ENCODE data around the gene PXDC1.

Gene PXDC1

GRCh38 chr6:3751077-3751729, at the start of gene PXDC1:
PXDC1 (minus strand) TSS chr6:3751713; CDS start chr6:3751531, 182 bp downstream.
- no peak for DNase-seq (ENCODE audit: low spot score)

GRCh38 chr6:3800850-3801591, 49.5 kb upstream of the PXDC1 start:
- DNase-seq (ENCODE audit: low spot score) = no peak

GRCh38 chr6:3799719-3800118, 48.2 kb upstream of the PXDC1 start:
- no peak for DNase-seq (ENCODE audit: low spot score)

- peak; percentile 21 for DNase-seq (ENCODE audit: low spot score)
These were observed 46.8 kb upstream of the PXDC1 start for GRCh38 chr6:3798055-3798919.

GRCh38 chr6:3797231-3798054, 45.9 kb upstream of the PXDC1 start:
- peak; percentile 75 for DNase-seq (ENCODE audit: low spot score)

- no peak for DNase-seq (ENCODE audit: low spot score)
These were observed 45.2 kb upstream of the PXDC1 start for GRCh38 chr6:3796719-3797041.

GRCh38 chr6:3795836-3796718, 44.6 kb upstream of the PXDC1 start:
- DNase-seq (ENCODE audit: low spot score) = no peak

- DNase-seq (ENCODE audit: low spot score) = no peak
These were observed 42.6 kb upstream of the PXDC1 start for GRCh38 chr6:3794092-3794491.

- no peak for DNase-seq (ENCODE audit: low spot score)
These were observed 42.0 kb upstream of the PXDC1 start for GRCh38 chr6:3793545-3793944.

- DNase-seq (ENCODE audit: low spot score) = no peak
These were observed 40.2 kb upstream of the PXDC1 start for GRCh38 chr6:3791526-3792203.

- DNase-seq (ENCODE audit: low spot score) = no peak
These were observed 38.5 kb upstream of the PXDC1 start for GRCh38 chr6:3789896-3790558.

GRCh38 chr6:3789018-3789895, 37.7 kb upstream of the PXDC1 start:
- no peak for DNase-seq (ENCODE audit: low spot score)

- DNase-seq (ENCODE audit: low spot score) = no peak
These were observed 37.0 kb upstream of the PXDC1 start for GRCh38 chr6:3788408-3789017.

GRCh38 chr6:3786141-3786540, 34.6 kb upstream of the PXDC1 start:
- no peak for DNase-seq (ENCODE audit: low spot score)

- DNase-seq (ENCODE audit: low spot score) = no peak
These were observed 34.2 kb upstream of the PXDC1 start for GRCh38 chr6:3785745-3786098.

- no peak for DNase-seq (ENCODE audit: low spot score)
These were observed 33.6 kb upstream of the PXDC1 start for GRCh38 chr6:3784885-3785744.

GRCh38 chr6:3784423-3784822, 32.9 kb upstream of the PXDC1 start:
- DNase-seq (ENCODE audit: low spot score) = no peak
